Measurements from ENCODE around the gene XPC. TPM values are rescaled to one million over a fixed set of nuclear protein-coding genes. Genes with fewer than 3 reads are reported as not detected.

The XPC gene
- total RNA-seq, 1 experiment from 2014 or later, result 23.9 TPM

Other genes starting within 250 kb of the XPC start
- 53.1 and 53.8 TPM in 2 replicates for gene CHCHD4, start 53.7 kb downstream of the XPC start, total RNA-seq (2014; rRNA removed; shearing (Covaris generic))
- 59.1 and 62.7 TPM in 2 replicates for gene TMEM43, start 53.5 kb downstream of the XPC start, total RNA-seq (2014; rRNA removed; shearing (Covaris generic))
- 17.0 and 17.9 TPM in 2 replicates for gene LSM3, start 216 bp upstream of the XPC start, total RNA-seq (2014; rRNA removed; shearing (Covaris generic))
- 88.8 and 113 TPM in 2 replicates for gene SLC6A6, start 224.0 kb upstream of the XPC start, total RNA-seq (2014; rRNA removed; shearing (Covaris generic))